K562 (cell line): ENCODE data around the gene HAUS2. TPM values are rescaled to one million over a fixed set of nuclear protein-coding genes. Genes with fewer than 3 reads are reported as not detected.

ENCODE experiments used
- ATAC-seq: fragments of 200-7000 bp; cut with Tn5 transposase; 3 replicates; pipeline ENCODE4 v1.9.1; 2020; ENCODE audit warnings: moderate library complexity
- BruUV-seq: library from RNA; stranded (reverse); fragments of 400-500 nt; replicated peaks from 2 replicates; lab custom pipeline; 2021; lab: Mats Ljungman, UMichigan
- CTCF ChIA-PET: fragments of 300-600 bp; formaldehyde crosslinking; extraction: SDS; loops from one replicate; lab custom pipeline; 2021; ENCODE audit warnings: low intra/inter-chr PET ratio; lab: Yijun Ruan, JAX
- POLR2A ChIA-PET: fragments of 300-600, 350-650 bp; sonication (Branson Sonifier 250); formaldehyde crosslinking; extraction: SDS; loops from one replicate; lab custom pipeline; 2021; ENCODE audit warnings: antibody characterized with exemption, inconsistent platforms; lab: Yijun Ruan, JAX
- DNase-seq, 4 experiments: peaks; one replicate each; pipeline versions ENCODE4 v3.0.0 to v3.0.0-alpha.2; 2011 to 2018; ENCODE audit warnings: low spot score in 3 of 4, mixed read lengths in 3 of 4; ENCODE audit errors: extremely low read depth in 1 of 4
- FAIRE-seq: peaks from 2 replicates; lab custom pipeline; 2011; peaks lifted over from hg19 to GRCh38; lab: Jason Lieb, UNC
- H2AFZ ChIP-seq: 2 replicates; pipeline ENCODE4 v1.6.0; 2011; ENCODE audit warnings: low read depth, low read length, control low read depth, inconsistent platforms
- H3K27ac ChIP-seq: fragments of 200-600 bp; 3 replicates; pipeline ENCODE4 v1.8.0; 2011; ENCODE audit warnings: low read depth, mild to moderate bottlenecking, control low read depth, inconsistent platforms, low read length, moderate library complexity, mixed read lengths; ENCODE audit errors: extremely low read depth
- H3K27me3 ChIP-seq, 2 experiments: fragments of 300-600 bp in 1 of 2; 2 replicates in 1 of 2; 3 replicates in 1 of 2; pipeline versions ENCODE4 v1.6.0 to v1.8.0; 2011; ENCODE audit warnings: inconsistent platforms in 2 of 2, low read length in 2 of 2, mild to moderate bottlenecking in 1 of 2, mixed read lengths in 1 of 2, moderate library complexity in 1 of 2; ENCODE audit not compliant: control insufficient read depth in 2 of 2, insufficient read depth in 2 of 2
- H3K36me3 ChIP-seq: fragments of 300-600 bp; 3 replicates; pipeline ENCODE4 v1.8.0; 2011; ENCODE audit warnings: mild to moderate bottlenecking, low read length, inconsistent platforms; ENCODE audit not compliant: control insufficient read depth, insufficient read depth
- H3K4me1 ChIP-seq, 2 experiments: fragments of 200-600 bp in 1 of 2; replicated peaks in 1 of 2; 2 replicates in 1 of 2; 3 replicates in 1 of 2; pipeline versions ENCODE4 v1.5.1 to v1.8.0; 2011; ENCODE audit warnings: inconsistent platforms in 2 of 2, low read length in 2 of 2, mild to moderate bottlenecking in 1 of 2, mixed read lengths in 1 of 2, moderate library complexity in 1 of 2; ENCODE audit not compliant: control insufficient read depth in 2 of 2, insufficient read depth in 2 of 2
- H3K4me2 ChIP-seq: 2 replicates; pipeline ENCODE4 v1.6.1; 2011; ENCODE audit warnings: low read length, control low read depth, inconsistent platforms, mixed read lengths; ENCODE audit not compliant: insufficient read depth
- H3K4me3 ChIP-seq: fragments of 200-600 bp; sonication (generic), shearing (Covaris generic); 2 replicates; pipeline ENCODE4 v1.5.1; 2016; ENCODE audit warnings: control low read depth, inconsistent platforms
- H3K79me2 ChIP-seq: fragments of 200-600 bp; 3 replicates; pipeline ENCODE4 v1.8.0; 2011; ENCODE audit warnings: low read length, inconsistent platforms; ENCODE audit not compliant: control insufficient read depth, insufficient read depth
- H3K9ac ChIP-seq, 2 experiments: 2 replicates each; pipeline versions ENCODE4 v1.6.0 to v1.6.1; 2011; ENCODE audit warnings: low read depth in 2 of 2, low read length in 2 of 2, control low read depth in 1 of 2, inconsistent platforms in 1 of 2, mild to moderate bottlenecking in 1 of 2, mixed read lengths in 1 of 2; ENCODE audit not compliant: insufficient read depth in 1 of 2
- H3K9me1 ChIP-seq: one replicate; pipeline ENCODE4 v1.6.0; 2011; ENCODE audit warnings: inconsistent platforms, mild to moderate bottlenecking, low read length, moderate library complexity; ENCODE audit not compliant: control insufficient read depth, insufficient read depth
- H3K9me3 ChIP-seq: replicated peaks from 2 replicates; pipeline ENCODE4 v1.5.1; 2011; ENCODE audit warnings: low read depth, low read length, inconsistent platforms; ENCODE audit not compliant: control insufficient read depth, insufficient read depth
- H4K20me1 ChIP-seq: replicated peaks from 2 replicates; pipeline ENCODE4 v1.6.1; 2011; ENCODE audit warnings: low read length, inconsistent platforms, mixed read lengths; ENCODE audit not compliant: control insufficient read depth, insufficient read depth
- HEY1 ChIP-seq: fragments of 250-450 bp; sonication (Bioruptor Pico); IDR thresholded peaks from 2 replicates; pipeline ENCODE4 v1.5.0; 2020; ENCODE audit warnings: mild to moderate bottlenecking, moderate library complexity, borderline replicate concordance
- MBD1 ChIP-seq: fragments of 250-450 bp; sonication (Bioruptor Pico); IDR thresholded peaks from 2 replicates; pipeline ENCODE4 v1.8.0; 2022; ENCODE audit warnings: inconsistent platforms
- NR1H2 ChIP-seq: sonication (generic); formaldehyde crosslinking; IDR thresholded peaks from 2 replicates; pipeline ENCODE4 v1.4.0; 2020; ENCODE audit warnings: mild to moderate bottlenecking, missing genetic modification reagents
- NR2C2 ChIP-seq, 2 experiments: fragments of 200-800 bp in 1 of 2; sonication (Bioruptor generic) in 1 of 2; sonication (generic) in 1 of 2; formaldehyde crosslinking in 1 of 2; IDR thresholded peaks; 2 replicates each; pipeline versions ENCODE4 v1.6.1 to v1.8.0; 2016 to 2022; ENCODE audit warnings: mild to moderate bottlenecking in 1 of 2, missing compliant biosample characterization in 1 of 2, missing genetic modification characterization in 1 of 2, missing genetic modification reagents in 1 of 2
- NUFIP1 ChIP-seq: fragments of 450-650 bp; IDR thresholded peaks from 2 replicates; pipeline ENCODE4 v1.6.1; 2018; ENCODE audit not compliant: partially characterized antibody
- POLR2B ChIP-seq: fragments of 450-650 bp; IDR thresholded peaks from 2 replicates; pipeline ENCODE4 v1.6.1; 2018; ENCODE audit warnings: low read depth; ENCODE audit not compliant: partially characterized antibody
- PURB ChIP-seq: sonication (generic); formaldehyde crosslinking; IDR thresholded peaks from 2 replicates; pipeline ENCODE4 v1.9.0; 2021; ENCODE audit warnings: low read depth, mild to moderate bottlenecking, missing genetic modification reagents
- SMARCC2 ChIP-seq: fragments of 450-650 bp; IDR thresholded peaks from 2 replicates; pipeline ENCODE4 v1.6.1; 2017; ENCODE audit warnings: antibody characterized with exemption, moderate library complexity, mild to moderate bottlenecking, low read depth
- TEAD1 ChIP-seq, 2 experiments: fragments of 450-650 bp in 1 of 2; sonication (generic) in 1 of 2; formaldehyde crosslinking; IDR thresholded peaks; 2 replicates each; pipeline versions ENCODE4 v1.4.0 to v1.8.0; 2020 to 2022; ENCODE audit warnings: mild to moderate bottlenecking in 2 of 2, missing genetic modification reagents in 1 of 2
- TEAD2 ChIP-seq: fragments of 450-650 bp; IDR thresholded peaks from 2 replicates; pipeline ENCODE4 v1.6.1; 2016; ENCODE audit warnings: missing genetic modification characterization, control low read depth, missing compliant biosample characterization
- WHSC1 ChIP-seq: IDR thresholded peaks from one replicate; pipeline ENCODE4 v1.6.1; 2012; ENCODE audit warnings: low read length, control low read depth, inconsistent platforms
- ZNF445 ChIP-seq: fragments of 250-450 bp; sonication (Bioruptor Pico); IDR thresholded peaks from 2 replicates; pipeline ENCODE4 v1.4.0; 2020; ENCODE audit warnings: low read depth, mild to moderate bottlenecking, moderate library complexity
- ZNF668 ChIP-seq: fragments of 250-450 bp; sonication (Bioruptor Pico); IDR thresholded peaks from 2 replicates; pipeline ENCODE4 v1.8.0; 2022; ENCODE audit warnings: mild to moderate bottlenecking, inconsistent platforms
- WGBS: fragments of 100-300 bp; shearing (Covaris generic); methylation state at CpG from one replicate; pipeline ENCODE4 v1.1.6; 2016; ENCODE audit warnings: low coverage, mixed read lengths; ENCODE audit not compliant: insufficient coverage; ENCODE audit errors: missing lambda C conversion rate; 5-methylcytosine and 5-hydroxymethylcytosine counted together
- in situ Hi-C: fragments of 300-500 bp; cut with MboI; formaldehyde crosslinking; loops from 4 replicates; pipeline ENCODE4 v1.15.0; 2018; ENCODE audit warnings: inconsistent platforms, mixed read lengths
- intact Hi-C: fragments of 100-400 bp; cut with micrococcal nuclease; formaldehyde crosslinking; loops from 2 replicates; pipeline ENCODE4 v1.14.2; 2022
- polyA plus RNA-seq, 8 experiments: library from polyadenylated mRNA; depleted of rRNA in 4 of 8; stranded (reverse) in 5 of 8; unstranded in 3 of 8; fragments of >200 nt; fragmentation: Nextera tagmentation in 2 of 8; fragmentation: Illumina TruSeq in 1 of 8; extraction: Ambion mirVana in 2 of 8; extraction: Trizol in 1 of 8; gene quantifications; 2 replicates each; pipeline versions ENCODE4 v1.2.1 to v1.2.3, GENCODE V29; 2011 to 2014; ENCODE audit warnings: inconsistent platforms in 1 of 8, missing spikeins in 1 of 8
- total RNA-seq, 7 experiments: library from RNA; depleted of rRNA in 6 of 7; stranded (reverse); fragments of >200 nt in 6 of 7; fragmentation: Illumina TruSeq in 2 of 7; extraction: Trizol in 2 of 7; gene quantifications; 2 replicates each; pipeline versions ENCODE4 v1.2.1 to v1.2.3, GENCODE V29; 2011 to 2021; ENCODE audit warnings: low replicate concordance in 1 of 7
- TF ChIP-seq, protein P1 (sequence below): fragments of 250-450 bp; sonication (Bioruptor Pico); IDR thresholded peaks from 2 replicates; pipeline ENCODE4 v1.5.0; 2021

HAUS2 gene
- total and polyA plus RNA-seq, 9 of the 15 experiments (the other 6 are each of a cell fraction or from before 2014, with no cell fraction given): 30.6 to 64.9 (median 54.1) TPM

DNA sequence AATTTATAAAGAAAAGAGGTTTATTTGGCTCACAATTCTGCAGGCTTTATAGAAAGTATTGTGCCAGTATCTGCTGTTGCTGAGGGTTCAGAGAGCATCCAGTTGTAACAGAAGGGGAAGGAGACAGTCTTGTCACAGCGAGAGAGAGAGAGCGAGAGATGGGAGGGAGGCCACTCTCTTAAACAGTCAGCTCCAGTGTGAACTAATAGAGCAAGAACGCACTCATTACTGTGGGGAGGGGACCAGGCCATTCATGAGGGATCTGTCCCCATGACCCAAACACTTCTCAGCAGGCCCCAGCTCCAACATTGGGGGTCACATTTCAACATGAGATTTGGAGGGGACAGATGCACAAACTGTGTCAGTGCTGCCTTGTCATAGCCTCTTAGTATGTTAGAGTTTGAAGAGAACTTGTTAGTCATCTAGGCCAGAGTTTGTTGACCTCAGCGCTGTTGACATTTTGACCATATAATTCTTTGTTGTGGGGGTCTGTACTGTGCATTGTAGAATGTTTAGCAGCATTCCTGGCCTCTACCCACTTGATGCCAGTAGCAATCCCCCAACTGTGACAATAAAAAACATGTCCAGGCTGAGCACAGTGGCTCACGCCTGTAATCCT is 42.1 kb downstream of the HAUS2 start:
- no peak overlapping the region for H2AFZ ChIP-seq
- ATAC-seq: no peak
- no peaks in the 10 kb centered on the region for H3K79me2 ChIP-seq
- H3K4me1 ChIP-seq: peaks cover 7 to 10% of the 10 kb centered on the region in 2 experiments; a peak in 4 of 5 replicates
- no peak overlapping the region for H3K27ac ChIP-seq
- DNase-seq: no peak
- no peaks in the 10 kb centered on the region for H3K9me1 ChIP-seq
- no TSS peak for BruUV-seq
- H3K9ac ChIP-seq: no peak overlapping the region
- no peak overlapping the region for H3K4me3 ChIP-seq
- no peaks in the 10 kb centered on the region for H3K9me3 ChIP-seq
- in situ Hi-C loops (no loop called here), intact Hi-C loops (no loop called here)
- TF ChIP-seq NR1H2 (CRISPR knock-in tag): no peak
- TF ChIP-seq MBD1 (CRISPR knock-in tag): no peak
- TF ChIP-seq NUFIP1: no peak
- TF ChIP-seq ZNF668 (CRISPR knock-in tag): no peak
- TF ChIP-seq TEAD2: no peak
- TF ChIP-seq HEY1 (CRISPR knock-in tag): no peak
- TF ChIP-seq NR2C2 (CRISPR knock-in tag; IDR thresholded peaks at IDR 0.05): no peak
- no peak for TF ChIP-seq NR2C2 (tag; IDR thresholded peaks at IDR 0.05)
- TF ChIP-seq WHSC1: no peak
- no peak for TF ChIP-seq ZNF445 (CRISPR knock-in tag)
- TF ChIP-seq POLR2B: no peak
- no peak for TF ChIP-seq TEAD1 (CRISPR knock-in tag; IDR thresholded peaks at IDR 0.05)
- TF ChIP-seq, protein P1, sequence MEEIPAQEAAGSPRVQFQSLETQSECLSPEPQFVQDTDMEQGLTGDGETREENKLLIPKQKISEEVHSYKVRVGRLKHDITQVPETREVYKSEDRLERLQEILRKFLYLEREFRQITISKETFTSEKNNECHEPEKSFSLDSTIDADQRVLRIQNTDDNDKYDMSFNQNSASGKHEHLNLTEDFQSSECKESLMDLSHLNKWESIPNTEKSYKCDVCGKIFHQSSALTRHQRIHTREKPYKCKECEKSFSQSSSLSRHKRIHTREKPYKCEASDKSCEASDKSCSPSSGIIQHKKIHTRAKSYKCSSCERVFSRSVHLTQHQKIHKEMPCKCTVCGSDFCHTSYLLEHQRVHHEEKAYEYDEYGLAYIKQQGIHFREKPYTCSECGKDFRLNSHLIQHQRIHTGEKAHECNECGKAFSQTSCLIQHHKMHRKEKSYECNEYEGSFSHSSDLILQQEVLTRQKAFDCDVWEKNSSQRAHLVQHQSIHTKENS: no peak
- no peak for TF ChIP-seq PURB
- no peak for TF ChIP-seq SMARCC2
- FAIRE-seq: no peak
- H4K20me1 ChIP-seq: no peaks in the 10 kb centered on the region
- WGBS: 89% methylated on average over 3 of the region's 5 CpGs
- no peak overlapping the region for H3K4me2 ChIP-seq
- ChIA-PET POLR2A (no interaction called here), CTCF (interaction anchor here (0.7 kb wide), 1 partner anchor 22 kb away, joined by 5 read pairs; no protein-coding TSS in a partner anchor)
- H3K36me3 ChIP-seq: no peaks in the 10 kb centered on the region
- H3K27me3 ChIP-seq: no peaks in the 10 kb centered on the region
